GM21528 (cell line): ENCODE data around the gene IQSEC3.
"Not testable (repeated sequence)": the region's sequence is repeated elsewhere in the genome, so short reads cannot be mapped to it uniquely, and the experiment has no call there.

ENCODE experiments used
- ATAC-seq: cut with Tn5 transposase; IDR thresholded peaks from one replicate; pipeline ENCODE4 v1.9.1; 2021; ENCODE audit warnings: mild to moderate bottlenecking, moderate library complexity; ENCODE audit not compliant: unreplicated experiment, low FRiP score

IQSEC3 gene

DNA sequence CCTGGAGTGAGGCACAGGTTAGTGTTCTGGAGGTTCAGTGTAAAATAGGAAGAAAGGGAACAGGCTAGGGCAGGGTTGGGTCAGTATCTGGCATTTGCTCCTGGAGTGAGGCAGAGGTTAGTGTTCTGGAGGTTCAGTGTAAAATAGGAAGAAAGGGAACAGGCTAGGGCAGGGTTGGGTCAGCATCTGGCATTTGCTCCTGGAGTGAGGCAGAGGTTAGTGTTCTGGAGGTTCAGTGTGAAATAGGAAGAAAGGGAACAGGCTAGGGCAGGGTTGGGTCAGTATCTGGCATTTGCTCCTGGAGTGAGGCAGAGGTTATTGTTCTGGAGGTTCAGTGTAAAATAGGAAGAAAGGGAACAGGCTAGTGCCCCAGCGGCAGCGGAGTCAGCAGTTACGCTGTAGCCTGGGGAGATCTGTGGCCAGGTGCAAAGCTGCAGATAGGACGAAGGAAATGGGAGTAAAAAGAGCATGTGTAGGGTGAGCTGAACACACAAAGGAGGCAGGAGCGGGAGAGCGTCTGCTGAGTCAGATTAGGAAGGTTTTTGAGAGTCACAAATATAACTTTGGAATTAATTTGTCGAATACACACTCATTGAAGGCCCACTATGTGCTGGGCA, 67.2 kb downstream of the IQSEC3 start:
- not testable (repeated sequence) for ATAC-seq

GRCh38 chr12:135138-135537, 68.6 kb downstream of the IQSEC3 start:
- no peak for ATAC-seq

DNA sequence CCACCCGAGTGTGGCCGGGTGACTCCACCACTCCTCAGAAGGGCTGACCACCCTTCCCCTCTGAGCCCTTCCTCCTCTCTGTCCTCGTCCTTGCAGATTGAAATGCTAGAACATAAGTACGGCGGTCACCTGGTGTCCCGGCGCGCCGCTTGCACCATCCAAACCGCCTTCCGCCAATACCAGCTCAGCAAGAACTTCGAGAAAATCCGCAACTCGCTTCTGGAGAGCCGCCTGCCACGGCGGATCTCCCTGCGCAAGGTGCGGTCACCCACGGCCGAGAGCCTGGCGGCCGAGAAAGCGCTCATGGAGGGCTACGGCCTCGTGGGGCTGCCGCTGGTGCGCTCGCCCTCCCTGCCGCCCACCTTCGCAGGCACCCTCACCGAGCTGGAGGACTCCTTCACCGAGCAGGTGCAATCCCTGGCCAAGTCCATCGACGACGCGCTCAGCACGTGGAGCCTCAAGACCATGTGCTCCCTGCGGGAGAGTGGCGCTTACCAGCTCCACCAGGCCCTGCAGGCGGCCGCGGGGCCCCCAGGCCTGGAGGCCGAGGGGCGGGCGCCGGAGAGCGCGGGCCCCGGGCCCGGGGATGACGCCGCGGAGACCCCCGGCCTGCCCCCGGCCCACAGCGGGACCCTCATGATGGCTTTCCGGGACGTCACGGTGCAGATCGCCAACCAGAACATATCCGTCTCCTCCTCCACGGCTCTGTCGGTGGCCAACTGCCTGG, 71.8 kb downstream of the IQSEC3 start:
- ATAC-seq = no peak

DNA sequence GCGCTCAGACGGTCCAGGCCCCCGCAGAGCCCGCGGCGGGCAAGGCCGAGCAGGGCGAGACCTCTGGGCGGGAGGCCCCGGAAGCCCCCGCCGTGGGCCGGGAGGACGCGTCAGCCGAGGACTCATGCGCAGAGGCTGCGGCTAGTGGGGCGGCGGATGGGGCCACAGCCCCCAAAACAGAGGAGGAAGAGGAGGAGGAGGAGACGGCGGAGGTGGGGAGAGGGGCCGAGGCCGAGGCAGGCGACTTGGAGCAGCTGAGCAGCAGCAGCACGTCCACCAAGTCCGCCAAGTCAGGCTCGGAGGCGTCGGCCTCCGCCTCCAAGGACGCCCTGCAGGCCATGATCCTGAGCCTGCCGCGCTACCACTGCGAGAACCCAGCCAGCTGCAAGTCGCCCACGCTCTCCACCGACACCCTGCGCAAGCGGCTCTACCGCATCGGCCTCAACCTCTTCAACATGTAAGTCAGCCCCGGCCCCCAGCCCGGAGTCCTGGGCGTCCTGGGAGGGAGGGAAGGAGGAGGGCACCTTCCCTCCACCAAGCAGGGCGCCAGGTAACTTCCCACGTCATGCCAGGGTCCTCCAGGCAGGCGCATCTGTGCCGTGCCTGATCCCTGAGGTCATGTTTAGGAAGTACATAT, 72.4 kb downstream of the IQSEC3 start:
- no peak for ATAC-seq

DNA sequence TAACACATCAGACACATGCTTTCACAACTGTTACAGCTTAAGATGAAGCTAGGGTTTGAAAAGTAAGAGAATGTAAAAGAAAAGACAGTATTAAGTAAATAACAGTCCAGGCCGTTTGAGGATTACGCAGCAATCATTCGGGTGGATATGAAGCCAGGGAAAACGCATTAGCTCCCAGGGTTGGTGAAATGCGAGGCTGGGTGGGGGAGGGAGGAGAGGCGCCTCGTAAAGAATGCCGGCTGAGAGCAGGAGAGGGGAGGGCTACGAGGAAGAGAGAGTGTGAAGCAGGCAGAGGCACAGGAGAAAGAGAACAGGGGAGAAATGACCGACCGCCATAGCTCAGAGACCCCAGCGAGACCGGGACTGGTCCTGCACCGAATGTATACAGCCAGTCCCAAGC, 73.0 kb downstream of the IQSEC3 start:
- ATAC-seq = no peak

DNA sequence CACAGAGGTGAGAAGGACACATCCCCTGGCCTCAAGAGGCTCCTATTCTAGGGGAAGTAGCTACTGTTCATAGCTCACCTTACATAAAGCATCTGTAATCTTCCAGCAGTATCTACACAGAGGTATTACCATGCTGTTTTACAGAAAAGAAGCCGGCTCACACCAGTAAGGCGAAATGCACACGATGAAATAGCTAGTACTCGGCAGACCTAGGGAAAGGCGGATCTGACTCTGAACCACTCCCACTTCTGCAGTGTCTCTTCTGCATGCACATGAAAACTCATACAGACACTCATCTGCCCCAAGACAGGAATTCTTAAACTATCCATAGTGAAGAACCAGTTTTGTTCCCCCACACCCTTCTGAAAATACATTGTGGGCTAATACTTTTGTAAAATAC, 73.6 kb downstream of the IQSEC3 start:
- no peak for ATAC-seq

- ATAC-seq = no peak
Observed at GRCh38 chr12:143964-144649, 77.5 kb downstream of the IQSEC3 start.

DNA sequence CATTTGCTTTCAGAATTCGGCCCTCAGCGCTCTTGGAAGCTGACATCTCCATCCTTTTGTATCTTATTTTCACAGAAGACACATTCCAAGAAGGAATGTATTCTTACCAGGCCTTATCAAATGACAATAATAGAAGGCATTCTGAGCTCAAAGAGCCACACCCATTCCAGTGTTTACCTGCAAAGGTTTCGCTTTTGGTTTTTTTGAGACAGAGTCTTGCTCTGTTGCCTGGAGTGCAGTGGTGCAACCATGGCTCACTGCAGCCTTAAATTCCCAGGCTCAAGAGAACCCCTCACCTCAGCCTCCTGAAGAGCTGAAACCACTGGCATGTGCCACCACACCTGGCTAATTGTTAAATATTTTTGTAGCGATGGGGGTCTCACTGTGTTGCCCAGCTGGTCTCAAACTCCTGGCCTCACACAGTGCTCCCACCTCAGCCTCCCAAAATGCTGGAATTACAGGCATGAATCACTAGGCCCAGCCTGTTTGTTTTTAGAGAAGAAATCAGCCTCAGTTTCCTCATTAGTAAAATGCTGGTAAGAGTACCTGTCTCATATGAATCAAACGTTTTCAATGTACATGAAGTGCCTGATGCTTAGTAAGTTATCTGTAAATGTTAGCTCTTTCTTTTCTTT, 78.2 kb downstream of the IQSEC3 start:
- no peak for ATAC-seq

DNA sequence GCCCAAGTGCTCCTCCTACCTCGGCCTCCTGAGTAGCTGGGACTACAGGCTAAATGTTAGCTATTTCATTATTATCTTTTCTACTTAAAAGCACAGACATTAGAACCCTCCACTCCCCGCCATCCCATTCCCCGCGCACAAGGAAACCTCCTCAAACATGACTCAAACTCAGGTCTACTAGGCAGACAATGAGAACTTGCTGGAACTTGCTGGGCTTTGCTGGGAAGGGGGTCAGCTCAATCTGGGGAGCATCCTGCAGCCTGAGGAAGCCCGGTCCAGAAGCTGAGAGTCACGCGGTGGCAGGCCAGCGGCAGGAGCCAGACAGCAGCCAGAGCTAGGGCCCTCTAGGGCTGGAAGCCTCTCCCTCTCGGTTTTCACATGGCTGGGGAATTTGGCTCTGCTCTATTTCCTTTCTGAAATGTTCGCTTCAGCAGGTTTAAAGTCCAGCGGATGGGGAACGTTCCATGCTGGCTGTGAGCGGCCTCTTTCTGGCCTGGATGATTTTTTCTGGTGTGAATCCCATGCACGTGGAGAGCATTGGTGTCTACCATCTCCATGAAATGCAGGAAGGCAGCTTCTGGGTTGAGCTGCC, 78.9 kb downstream of the IQSEC3 start:
- no peak for ATAC-seq

GRCh38 chr12:147242-147641, 80.7 kb downstream of the IQSEC3 start:
- no peak for ATAC-seq

GRCh38 chr12:148676-149416, 82.3 kb downstream of the IQSEC3 start:
- ATAC-seq = no peak

DNA sequence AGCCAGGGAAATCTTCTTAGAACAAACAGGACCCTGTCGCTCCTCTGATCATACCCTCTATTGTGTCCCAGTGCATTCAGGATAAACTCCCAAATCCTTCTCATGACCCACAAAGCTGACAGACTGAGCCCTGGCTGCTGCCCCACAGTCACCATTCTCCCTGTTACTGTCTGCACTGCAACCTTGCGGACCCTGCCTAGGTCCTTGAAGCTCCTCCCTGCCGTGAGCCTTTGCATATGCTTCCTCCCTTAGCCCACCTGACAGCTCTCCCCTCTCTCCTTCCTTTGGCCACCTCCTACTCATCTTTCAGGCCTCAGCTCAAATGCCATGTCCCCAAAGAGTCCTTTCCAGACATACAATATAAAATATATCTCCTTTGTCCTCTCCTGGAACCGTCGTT, 85.0 kb downstream of the IQSEC3 start:
- no peak for ATAC-seq

GRCh38 chr12:152440-152839, 85.9 kb downstream of the IQSEC3 start:
- ATAC-seq = no peak

DNA sequence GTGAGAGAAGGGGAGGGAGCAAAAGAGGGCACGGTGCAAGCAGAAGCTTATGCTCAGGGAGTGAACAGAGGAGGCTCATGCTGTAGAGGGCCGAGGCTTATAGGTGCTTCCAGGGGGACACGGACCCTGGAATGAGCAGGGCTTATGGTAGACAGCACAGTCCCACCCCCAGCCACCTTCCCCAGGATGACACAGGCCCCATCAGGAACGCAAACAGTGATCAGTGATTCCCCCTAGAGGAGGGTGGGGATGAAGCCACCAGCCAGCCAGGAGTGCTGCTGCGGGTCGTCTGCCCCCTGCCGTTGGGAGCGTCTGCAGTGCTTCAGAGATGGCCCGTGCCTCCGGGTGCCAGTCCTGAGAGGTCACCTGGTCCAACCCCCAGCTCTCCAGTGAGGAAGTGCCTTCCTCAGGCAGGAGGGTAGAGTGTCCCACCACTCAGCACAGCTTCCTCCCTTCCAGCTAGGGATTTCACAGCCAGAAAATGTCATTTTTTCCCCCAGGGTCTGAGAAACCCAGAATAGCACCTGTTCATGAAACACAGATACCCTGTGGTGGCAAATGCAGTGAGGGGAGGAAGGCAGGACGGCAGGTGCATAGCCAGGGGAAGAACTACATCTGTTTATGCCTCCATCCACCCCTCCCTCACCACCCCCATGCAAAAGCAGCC, 86.6 kb downstream of the IQSEC3 start:
- no peak for ATAC-seq

DNA sequence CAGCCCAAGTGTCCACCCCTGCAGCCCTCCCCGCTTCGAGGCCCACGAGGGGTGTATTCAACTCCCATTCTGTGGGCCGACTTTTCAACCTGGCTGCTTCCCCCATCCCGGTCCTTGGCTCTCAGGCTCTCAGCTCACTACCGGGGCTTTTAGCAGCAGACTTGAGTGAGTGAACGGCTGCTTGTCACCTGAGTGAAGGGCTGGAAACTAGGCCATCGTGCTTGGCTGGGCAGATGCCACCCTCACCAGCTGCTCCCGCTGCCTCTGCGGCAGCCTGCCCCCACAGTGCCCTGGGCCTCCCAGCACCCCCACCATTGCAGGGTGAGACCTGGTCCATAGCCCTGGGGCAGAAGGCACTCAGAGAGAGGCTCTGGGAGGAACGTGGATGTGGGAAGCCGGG, 87.5 kb downstream of the IQSEC3 start:
- ATAC-seq = no peak

DNA sequence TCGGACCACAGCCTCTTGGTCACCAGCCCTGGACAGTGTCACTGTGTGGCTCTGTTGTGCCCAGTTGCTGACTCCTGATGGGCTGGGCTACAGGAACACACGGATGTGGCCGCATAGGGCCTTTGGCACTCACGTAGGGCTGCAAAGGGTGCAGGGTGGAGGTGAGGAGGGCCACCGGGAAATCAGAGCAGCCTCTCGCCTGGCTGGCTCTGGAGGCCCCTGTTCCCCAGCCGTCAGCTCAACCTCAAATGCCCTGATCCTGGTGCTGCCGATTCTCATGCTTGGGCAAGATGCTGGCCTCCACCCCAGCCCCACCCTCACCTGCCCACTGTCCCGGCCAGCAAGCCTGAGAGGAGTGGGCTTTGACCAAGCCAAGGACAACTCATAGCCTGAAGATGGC, 88.4 kb downstream of the IQSEC3 start:
- ATAC-seq = no peak

- ATAC-seq = no peak
Observed at GRCh38 chr12:155646-156045, 89.1 kb downstream of the IQSEC3 start.

- no peak for ATAC-seq
Observed at GRCh38 chr12:156945-157344, 90.4 kb downstream of the IQSEC3 start.

DNA sequence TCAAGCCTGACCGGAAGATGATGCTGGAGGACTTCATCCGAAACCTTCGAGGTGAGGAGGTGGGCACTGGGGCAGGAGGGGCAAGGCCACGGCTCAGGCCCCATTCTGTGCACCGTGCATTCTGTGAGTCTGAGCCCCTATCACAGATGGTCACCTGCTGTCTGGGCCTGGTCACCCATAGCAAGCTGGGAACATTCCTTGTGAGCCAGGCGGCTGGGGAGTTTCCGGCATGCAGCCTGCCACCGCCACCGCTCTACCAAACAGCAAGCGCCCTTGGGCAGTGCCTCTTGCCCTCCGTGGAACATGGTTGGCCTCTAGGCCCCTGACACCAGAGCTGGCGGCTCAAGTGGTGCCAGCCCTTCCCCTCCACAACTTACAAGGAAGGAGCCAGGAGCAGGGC, 91.1 kb downstream of the IQSEC3 start:
- ATAC-seq = no peak
